Measurements from ENCODE around the gene GALNT13.

Gene GALNT13

DNA sequence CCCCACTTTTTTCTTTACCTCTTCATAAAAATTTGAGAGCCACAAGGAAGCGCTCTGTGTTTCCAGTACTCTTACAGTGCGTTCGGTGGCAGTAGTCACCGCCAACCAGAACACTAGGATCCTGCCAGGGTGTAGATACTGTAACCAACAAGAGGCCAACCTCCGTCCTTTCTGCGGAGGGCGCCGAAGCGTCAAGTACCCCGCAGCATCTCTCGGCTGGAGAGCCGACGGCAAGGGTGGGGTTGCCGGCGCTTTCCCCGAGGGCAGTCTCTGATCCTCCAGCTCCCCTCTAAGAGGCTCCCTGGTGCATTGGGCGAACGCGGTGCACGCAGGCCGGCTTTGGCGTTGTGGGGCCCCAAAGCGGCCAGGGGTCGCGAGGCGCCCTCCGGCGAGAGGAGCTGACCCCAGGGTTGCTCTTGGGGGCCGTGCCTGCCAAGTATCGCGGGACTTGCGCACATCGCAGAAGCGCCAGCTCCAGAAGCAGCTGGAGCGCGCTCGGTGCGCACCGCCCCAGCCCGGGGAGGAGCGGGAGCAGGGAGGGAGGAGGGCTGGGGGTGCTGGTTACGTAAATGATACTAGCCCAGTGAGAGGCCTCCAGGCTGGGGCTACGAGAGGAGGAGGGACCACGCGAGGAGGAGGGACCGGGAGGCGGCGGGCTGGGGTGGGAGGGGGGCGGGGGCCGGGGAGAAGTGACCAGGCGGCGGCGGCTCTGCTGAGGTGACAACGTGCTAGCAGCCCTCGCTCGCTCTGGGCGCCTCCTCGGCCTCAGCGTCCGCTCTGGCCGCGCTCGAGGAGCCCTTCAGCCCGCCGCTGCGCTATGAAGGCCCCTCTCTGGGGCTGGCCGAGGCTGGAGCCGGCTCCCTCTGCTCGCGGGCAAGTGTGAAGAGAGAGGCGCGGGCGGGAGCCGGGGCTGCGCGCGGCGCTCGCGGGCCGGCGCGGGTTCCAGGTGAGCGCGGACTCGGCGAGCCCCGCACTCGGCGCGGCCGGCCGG is at the start of gene GALNT13:
GALNT13 (plus strand) TSS at position 692 of the 991 bp plus-strand sequence.
- in situ Hi-C loops (cut with HindIII; ENCODE audit: low sequenced_read_pairs), result no loop called here

GRCh38 chr2:153823880-153824279 is 47.8 kb upstream of the GALNT13 start:
- in situ Hi-C loops (cut with HindIII; ENCODE audit: low sequenced_read_pairs), result no loop called here

- in situ Hi-C loops (cut with HindIII; ENCODE audit: low sequenced_read_pairs), result no loop called here
Measured at GRCh38 chr2:153828335-153828734, 43.4 kb upstream of the GALNT13 start.

DNA sequence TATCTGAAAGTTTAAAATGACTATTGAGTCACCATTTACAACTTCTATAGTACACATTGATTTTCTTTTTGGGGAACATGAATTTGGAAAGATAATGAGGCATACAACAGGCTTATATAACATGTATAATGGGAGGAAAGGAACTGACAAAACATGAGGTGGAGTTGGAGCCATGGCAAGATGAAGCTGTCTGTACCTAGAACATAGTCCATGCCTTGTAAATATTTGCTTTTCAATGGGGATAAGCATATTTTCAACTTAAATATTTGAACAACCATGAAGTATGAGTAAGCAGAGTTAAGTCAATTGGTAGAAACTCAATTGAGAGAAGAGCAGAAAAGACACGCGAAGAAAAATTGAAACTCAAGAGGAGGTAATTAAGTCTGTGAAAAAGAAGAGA is 37.1 kb upstream of the GALNT13 start:
- in situ Hi-C loops (cut with HindIII; ENCODE audit: low sequenced_read_pairs), result no loop called here

DNA sequence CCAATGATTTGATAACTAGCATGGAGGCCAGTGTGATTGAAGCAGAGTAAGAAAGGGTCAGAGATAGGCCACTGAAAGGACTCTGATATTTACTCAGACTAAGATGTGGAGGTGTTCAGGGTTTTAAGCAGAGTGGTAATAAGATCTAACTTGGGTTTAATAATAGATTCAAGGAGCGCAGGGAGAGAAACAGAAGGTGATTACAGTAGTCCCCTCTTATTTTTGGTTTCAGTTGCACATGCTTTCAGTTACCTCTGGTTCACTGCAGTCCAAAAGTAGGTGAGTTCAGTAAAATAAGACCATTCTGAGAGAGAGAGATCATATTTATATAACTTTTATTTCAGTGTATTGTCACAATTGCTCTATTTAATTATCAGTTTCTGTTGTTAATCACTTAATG is 13.5 kb upstream of the GALNT13 start:
- in situ Hi-C loops (cut with HindIII; ENCODE audit: low sequenced_read_pairs), result no loop called here

DNA sequence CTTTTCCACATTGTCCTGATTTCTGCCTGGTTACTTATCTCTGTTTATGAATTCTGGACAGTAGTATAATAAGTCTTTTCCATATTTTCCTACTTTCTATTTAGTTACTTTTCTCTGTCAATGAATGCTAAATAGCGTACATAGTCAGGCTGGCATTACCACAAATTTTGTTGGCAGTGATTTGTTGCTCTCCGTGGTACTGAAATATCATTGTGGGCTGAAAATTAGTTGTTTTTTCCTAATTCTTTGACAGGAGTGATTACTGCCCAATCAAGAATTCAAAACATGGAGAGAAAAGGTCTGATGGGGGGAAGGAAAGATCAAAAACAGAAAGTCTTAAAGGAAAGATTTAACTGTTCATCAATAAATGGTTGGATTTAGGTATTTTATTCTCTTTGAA is 7.7 kb upstream of the GALNT13 start:
- in situ Hi-C loops (cut with HindIII; ENCODE audit: low sequenced_read_pairs), result no loop called here

GRCh38 chr2:153866595-153866994 is 5.1 kb upstream of the GALNT13 start:
- in situ Hi-C loops (cut with HindIII; ENCODE audit: low sequenced_read_pairs), result no loop called here

DNA sequence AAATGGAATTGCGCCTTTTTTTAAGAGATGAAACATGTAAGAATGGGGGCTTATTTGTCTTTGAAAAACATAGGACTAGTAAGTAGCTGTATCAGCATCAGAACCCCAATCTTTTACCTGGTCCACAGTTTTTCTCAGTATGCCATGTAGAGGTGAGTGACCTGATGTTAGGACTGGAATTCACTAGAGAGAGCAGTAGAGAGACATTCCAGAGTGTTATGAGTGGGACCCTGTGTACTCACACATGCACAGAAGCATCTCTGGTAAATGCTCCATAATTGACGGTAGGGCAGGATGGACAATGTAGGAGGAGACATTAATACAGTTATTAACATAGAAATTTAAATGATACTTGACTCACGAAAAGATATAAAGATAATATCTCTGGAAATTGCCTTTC is 1.4 kb upstream of the GALNT13 start:
- in situ Hi-C loops (cut with HindIII; ENCODE audit: low sequenced_read_pairs), result no loop called here

DNA sequence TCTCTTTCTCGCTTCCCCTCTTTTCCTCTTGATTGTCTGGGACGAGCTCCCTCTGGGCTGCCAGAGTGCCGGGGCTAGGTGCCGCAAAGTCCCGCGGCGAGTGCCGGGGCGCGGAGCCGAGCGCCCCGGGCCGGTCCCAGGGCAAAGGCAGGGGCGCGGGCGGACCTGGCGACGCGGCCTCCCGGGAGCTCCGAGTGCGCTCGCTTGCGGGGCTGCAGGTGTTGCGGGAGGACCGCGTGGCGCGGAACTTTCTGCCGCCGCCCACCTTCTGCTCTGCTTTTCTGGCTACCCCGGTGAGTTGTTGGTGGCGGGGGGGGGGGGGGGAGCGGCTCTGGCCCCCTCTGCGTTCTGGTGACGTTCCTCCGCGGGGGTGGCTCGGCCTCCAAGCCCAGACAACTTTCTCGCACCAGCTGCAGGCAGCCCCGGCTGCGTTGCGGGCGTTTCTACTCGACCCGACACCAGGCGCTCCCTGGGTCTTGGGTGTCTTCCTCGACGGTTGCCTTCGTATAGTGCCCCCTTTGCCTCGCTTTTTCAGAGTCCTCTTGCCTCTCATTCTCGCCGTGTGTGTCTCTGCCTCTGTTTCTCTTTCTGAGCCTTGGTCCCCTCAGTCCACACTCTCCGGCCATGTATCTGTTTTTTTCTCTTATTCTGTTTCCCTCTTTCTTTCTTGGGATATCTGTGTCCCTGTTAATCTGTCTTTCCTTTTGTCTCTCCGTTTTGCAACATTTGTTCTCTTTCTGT is 759 bp downstream of the GALNT13 start:
- in situ Hi-C loops (cut with HindIII; ENCODE audit: low sequenced_read_pairs), result no loop called here

DNA sequence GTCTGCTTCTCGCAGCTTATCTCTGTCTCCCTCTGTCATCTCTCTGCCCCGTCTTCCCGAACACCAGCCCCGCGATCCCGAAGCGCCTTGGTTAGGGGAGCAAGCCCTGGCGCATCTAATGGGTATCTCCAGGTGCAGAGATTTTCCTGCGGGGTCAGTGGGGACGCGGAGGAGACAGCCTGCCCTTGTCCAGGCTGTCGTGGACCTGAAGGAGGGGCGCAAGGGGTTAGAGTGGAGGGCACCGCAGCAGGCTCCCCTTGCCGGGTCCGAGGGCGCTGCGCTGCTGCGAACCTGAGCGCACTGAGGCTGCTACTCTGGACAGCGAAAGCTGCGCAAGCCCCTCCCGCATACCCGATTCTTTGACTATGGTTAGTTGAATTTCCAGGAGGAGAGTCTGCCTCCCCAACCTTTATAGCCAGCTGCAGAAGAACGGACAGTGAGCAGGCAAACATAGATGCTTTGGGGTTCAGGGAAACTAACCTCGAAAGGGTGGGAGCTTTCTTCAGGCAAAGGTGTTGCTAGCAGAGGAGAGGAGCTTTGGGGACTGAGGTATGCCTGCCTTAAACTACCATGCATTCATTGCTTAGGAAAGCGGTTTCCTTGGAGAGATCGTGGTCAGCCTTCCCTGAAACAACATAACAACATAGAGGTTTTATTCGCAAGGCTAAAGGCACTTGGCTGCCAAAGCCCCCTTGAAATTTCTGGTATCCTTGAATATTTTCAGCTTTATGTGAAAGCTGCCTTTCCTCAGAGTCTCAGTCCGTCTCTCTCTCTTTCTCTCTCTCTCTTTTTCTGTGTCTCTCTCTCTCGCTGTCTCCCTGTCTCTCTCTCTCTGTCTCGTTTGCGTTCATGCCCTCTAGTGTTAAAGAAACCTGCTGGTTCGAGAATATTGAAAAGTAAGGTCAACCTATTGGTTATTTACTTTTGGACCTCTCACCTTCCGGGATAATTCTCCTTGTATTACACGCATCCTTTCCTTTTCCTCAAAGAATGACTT is 1.6 kb downstream of the GALNT13 start:
- in situ Hi-C loops (cut with HindIII; ENCODE audit: low sequenced_read_pairs), result no loop called here

- in situ Hi-C loops (cut with HindIII; ENCODE audit: low sequenced_read_pairs), result no loop called here
Measured at GRCh38 chr2:153875801-153876466, 4.2 kb downstream of the GALNT13 start.

DNA sequence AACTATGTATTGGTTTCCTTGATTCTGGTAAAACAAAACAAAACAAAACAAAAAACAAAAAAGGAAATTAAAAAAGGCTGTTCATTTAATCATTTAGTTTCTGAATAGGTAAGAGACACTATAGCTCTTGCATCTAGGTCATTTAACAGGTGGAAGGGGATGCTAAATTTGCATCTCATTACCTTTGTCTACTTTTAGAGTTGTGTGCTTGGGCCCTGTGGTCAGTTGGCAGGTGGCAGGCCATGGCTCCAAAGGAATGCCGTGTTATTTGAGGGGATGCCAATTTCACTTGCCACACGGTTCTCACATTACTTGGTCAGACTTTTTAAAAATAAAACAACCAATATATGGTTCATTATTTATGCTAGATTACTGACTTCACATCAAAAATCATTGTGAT is 9.2 kb downstream of the GALNT13 start:
- in situ Hi-C loops (cut with HindIII; ENCODE audit: low sequenced_read_pairs), result no loop called here

- in situ Hi-C loops (cut with HindIII; ENCODE audit: low sequenced_read_pairs), result no loop called here
Measured at GRCh38 chr2:153886833-153887232, 15.1 kb downstream of the GALNT13 start.

- in situ Hi-C loops (cut with HindIII; ENCODE audit: low sequenced_read_pairs), result no loop called here
Measured at GRCh38 chr2:153890576-153890975, 18.9 kb downstream of the GALNT13 start.

DNA sequence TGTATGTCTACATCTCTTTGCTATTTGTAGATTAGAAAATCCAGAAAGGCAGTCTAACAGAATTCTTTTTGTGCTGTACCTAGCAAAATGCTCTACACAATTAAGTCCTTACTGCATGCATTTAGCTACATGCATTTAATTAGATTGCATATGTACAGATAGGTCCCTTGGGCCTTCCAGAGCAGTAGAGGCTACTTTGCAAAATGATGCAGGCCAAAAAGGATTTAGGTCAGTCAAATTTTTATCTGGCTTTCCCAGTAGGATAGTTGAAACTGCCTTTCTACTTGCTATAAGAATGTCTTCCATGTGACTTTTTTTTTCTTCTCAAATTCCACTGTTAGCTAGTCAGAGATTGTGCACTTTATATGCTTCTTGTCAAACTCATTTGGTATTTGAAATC is 19.3 kb downstream of the GALNT13 start:
- in situ Hi-C loops (cut with HindIII; ENCODE audit: low sequenced_read_pairs), result no loop called here

DNA sequence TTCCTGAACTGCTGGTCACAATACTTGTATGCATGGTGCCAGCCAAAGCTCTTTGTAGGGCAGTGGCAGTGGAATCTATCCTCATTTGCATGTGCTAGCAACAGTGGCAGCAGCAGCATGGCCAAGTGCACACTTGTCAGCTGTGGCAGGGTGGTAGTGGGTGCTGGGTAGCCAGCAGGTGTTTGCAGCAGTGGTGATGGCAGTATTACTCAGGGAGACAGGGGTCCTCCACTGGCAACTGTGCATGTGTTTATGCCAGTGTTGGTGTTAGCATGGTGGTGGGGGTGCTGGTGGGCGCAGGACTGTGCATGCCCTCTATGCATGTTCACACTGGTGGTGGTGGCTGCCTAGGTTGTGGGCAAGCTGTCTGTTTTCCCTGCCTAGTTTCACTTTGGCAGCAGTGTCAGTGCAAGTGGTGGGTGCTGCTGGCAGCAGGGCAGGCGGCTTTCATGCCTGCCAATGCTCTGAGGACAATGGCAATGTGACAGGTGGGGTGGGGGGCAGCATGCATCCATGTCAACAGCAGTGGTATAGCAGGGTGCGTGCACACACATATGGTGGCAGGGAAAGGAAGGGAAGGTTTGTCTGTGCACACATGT is 41.2 kb downstream of the GALNT13 start:
- in situ Hi-C loops (cut with HindIII; ENCODE audit: low sequenced_read_pairs), result no loop called here

DNA sequence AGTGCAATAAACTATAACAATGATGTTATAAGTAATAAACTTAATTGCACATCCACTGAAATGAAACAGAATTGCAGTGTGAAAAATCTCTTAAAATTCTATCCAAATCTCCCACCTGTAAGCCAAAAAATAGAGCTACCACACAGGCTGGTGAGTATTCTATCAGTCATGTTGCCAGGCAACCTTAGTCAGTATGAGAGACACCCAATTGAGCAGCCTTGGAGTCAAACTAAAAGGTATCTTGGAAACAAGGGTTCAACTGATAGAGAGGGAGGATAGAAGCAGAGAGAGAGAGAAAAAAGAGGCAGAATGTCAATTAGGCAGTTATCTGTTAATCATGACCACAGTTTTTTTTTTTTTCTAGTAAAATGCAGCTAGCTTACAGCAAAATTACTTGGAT is 45.8 kb downstream of the GALNT13 start:
- in situ Hi-C loops (cut with HindIII; ENCODE audit: low sequenced_read_pairs), result no loop called here

GRCh38 chr2:153935511-153935910 is 63.8 kb downstream of the GALNT13 start:
- in situ Hi-C loops (cut with HindIII; ENCODE audit: low sequenced_read_pairs), result no loop called here

GRCh38 chr2:153939124-153939796 is 67.5 kb downstream of the GALNT13 start:
- in situ Hi-C loops (cut with HindIII; ENCODE audit: low sequenced_read_pairs), result no loop called here

Measured in DLD1 (cell line).